Nucleus accumbens (tissue), 56 donors: ENCODE data around the gene NAT8.
"Not testable (repeated sequence)": the region's sequence is repeated elsewhere in the genome, so short reads cannot be mapped to it uniquely, and the experiment has no call there.

Experiments
- DNase-seq, 56 donors: peaks; one replicate each; lab custom pipeline; 2025; lab: John Stamatoyannopoulos, UW

The NAT8 gene, protein sequence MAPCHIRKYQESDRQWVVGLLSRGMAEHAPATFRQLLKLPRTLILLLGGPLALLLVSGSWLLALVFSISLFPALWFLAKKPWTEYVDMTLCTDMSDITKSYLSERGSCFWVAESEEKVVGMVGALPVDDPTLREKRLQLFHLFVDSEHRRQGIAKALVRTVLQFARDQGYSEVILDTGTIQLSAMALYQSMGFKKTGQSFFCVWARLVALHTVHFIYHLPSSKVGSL

GRCh38 chr2:73642338-73643018 is at the start of gene NAT8:
Gene NAT8, minus strand, starts transcription at chr2:73642422. Its CDS starts 794 bp downstream, at chr2:73641628.
- DNase-seq, result no peak

DNA sequence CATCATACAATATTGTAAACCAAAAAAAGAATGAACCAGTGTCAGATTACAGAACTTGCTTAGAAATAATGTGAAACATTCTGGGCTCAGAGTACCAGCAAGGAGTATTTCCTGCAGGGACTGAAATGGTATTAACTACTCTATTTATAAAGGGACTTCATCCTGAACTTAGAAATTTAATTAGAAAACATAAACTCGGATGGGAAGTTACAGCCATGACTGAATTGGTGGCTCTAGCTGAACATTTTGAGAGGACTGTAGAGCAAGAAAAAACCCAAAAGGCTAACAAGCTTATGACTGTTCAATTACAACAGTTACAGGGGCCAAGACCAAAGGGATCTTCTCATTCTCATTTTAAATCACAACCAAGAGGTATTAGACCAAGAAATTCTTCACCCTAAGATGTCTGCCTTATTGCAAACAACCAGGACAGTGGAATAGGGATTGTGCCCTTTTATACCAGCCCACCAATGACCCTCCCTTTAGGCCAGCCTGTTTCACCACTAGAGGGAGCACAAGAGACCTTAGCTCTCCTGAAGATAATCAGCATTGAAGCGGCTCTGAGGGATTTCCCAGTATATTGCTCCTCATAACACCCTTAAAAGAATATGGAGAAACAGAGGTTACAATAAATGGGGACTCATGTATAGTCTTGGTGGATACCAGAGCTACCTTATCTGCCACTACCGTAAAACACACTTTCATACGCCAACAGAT is 48.3 kb upstream of the NAT8 start:
- not testable (repeated sequence) for DNase-seq

GRCh38 chr2:73688494-73688893 is 46.3 kb upstream of the NAT8 start:
- DNase-seq, result not testable (repeated sequence)

GRCh38 chr2:73685764-73686438 is 43.7 kb upstream of the NAT8 start:
- no peak for DNase-seq

DNA sequence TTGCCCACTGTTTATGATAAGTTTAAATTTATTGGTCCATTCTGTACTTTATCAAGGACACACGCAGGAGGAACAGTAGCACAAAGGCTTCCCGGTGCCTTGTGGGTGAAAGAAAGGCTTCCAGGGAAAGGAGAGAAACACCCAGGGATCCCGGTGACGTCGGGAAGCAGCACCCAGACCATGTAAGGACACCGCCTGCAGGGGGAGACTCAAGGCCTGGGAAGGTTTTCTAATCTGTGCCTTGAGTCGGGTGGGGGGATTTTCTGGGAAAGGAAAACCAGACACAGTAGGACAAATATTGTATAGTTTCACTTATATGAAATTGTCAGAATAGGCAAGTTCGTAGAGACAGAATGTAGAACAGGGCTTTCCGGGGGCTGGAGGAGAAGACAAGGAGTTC is 42.7 kb upstream of the NAT8 start:
- DNase-seq, result not testable (repeated sequence)

DNA sequence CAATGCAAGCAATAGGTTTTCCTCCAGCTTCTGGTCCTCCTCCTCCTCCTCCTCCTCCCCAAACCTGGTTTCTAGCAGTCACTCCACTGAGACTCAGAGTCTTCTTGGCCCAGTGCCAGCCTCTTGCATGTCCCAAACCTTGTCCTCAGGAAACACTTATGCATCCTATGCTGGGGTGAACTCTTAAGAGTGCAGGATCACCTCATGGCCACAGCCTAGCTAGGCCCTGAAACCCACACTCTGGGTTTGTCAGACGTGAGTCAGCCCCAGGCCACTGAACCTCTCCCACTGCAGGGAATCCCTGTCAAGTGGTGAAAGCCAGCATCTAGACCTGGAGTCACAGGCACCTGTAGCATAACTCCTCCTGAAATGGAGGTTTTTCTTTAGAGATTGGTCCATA is 42.1 kb upstream of the NAT8 start:
- not testable (repeated sequence) for DNase-seq

DNA sequence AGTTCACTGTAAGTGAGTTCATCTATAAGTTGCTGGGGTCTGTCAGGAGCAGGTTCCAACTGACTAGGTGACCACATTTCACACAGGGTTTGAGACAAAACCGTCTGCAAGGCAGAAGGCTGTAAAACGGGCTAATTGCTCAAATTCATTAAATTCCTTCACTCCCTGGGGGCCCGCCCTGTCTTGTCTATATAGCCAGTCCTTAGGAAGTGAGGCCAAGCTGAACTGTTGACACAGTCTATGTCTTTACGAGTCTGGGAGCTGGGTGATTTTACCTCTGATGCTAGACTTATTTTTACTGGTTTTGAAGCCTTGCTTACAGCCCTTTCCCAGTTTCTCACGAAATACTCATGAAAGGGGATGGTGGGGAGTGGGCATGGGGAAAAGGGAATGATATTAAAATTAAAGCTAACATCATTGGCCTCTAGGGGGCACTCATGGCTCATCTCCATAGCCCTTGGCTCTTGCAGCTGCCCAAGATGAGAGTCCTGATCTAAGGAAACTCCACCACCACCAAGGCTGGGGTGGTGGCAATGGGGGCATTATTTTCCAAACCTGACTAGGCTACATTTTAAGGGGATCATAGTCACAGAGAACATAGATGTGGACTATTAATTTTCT is 37.8 kb upstream of the NAT8 start:
- DNase-seq, result peak in 2 of 56 donors; percentile 9 to 10

DNA sequence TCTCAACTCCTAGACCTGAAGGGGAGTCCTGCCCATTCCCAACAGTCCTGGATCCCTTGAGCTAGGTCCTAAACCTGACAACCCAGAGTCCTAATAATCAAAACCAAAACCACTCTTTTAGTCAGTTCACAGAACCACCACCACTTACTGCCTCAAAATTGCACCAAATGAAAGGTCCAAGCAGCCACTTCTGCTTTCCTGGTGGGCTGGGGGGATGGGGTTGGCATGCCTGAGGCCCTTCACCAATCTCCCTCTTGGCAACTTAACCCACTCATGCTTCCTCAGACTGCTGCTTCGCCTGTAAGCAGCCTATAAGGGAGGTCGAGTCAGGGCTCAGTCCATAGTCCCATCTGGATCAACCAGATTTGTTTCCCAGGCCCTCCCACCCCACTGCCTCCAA is 37.0 kb upstream of the NAT8 start:
- not testable (repeated sequence) for DNase-seq

DNA sequence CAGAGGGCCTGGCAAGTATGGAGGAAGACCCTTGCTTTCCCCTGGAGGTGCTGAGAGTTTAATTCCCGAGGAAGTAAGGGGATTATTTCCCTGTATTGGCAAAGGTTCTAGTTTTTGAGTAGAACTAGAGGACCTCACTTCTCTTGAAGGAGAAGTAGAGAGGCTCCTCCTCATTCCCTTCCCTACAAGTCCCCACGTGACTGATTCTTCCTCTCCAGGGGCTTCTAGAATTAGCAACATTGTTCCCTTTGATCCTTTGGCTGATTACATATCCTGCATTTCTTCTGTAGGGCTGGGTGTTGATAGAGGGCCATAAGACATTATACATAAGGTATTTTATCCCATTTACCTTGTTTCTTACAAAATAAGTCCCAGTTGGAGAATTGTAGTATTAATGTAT is 35.8 kb upstream of the NAT8 start:
- not testable (repeated sequence) for DNase-seq

- DNase-seq, result not testable (repeated sequence)
Measured at GRCh38 chr2:73676211-73676610, 34.0 kb upstream of the NAT8 start.

- DNase-seq, result not testable (repeated sequence)
Measured at GRCh38 chr2:73674696-73675157, 32.5 kb upstream of the NAT8 start.

DNA sequence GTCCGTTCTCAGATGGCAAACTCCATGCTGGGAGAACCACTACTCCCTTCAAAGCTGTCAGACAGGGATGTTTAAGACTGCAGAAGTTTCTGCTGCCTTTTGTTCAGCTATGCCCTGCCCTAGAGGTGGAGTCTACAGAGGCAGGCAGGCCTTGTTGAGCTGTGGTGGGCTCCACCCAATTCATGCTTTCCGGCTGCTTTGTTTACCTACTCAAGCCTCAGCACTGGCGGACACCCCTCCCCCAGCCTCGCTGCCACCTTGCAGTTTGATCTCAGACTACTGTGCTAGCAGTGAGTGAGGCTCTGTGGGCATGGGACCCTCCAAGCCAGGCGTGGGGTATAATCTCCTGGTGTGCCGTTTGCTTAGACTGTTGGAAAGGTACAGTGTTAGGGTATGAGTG is 27.8 kb upstream of the NAT8 start:
- not testable (repeated sequence) for DNase-seq

DNA sequence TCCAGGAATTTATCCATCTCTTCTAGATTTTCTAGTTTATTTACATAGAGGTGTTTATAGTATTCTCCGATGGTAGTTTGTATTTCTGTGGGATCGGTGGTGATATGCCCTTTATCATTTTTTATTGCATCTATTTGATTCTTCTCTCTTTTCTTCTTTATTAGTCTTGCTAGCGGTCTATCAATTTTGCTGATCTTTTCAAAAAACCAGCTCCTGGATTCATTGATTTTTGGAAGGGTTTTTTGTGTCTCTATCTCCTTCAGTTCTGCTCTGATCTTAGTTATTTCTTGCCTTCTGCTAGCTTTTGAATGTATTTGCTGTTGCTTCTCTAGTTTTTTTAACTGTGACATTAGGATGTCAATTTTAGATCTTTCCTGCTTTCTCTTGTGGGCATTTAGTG is 25.0 kb upstream of the NAT8 start:
- not testable (repeated sequence) for DNase-seq

- no peak for DNase-seq
Measured at GRCh38 chr2:73654175-73654574, 12.0 kb upstream of the NAT8 start.

GRCh38 chr2:73652348-73652747 is 10.1 kb upstream of the NAT8 start:
- DNase-seq, result no peak

DNA sequence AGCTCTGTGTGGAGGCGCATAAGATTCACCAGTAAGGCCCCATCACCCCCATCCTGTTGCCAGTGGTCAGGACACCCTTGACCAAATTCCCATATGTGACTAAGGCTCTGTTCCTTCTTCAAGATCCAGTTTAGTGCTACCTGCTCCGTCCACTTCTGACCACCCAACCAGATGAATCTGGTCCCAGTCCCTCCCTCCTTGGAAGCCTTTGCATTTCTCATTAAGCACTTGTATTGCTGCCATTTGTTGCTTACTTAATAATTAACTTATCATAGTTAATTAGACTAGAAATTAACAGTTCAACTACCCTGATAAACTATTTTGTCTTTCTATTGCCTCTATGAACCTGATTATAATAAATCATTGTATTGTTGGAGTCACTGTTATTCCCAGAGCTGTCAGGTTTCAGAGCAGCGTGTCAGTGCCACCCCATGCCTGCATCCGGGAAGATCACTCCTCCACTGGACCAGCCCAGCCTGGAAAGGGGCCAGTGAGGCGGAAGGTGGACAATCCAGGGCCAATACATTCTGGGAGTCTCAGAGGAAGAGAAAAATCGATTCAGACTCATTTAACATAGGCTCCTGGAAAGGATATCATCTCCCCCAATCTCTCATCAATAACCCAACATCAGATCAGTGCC is 9.5 kb upstream of the NAT8 start:
- DNase-seq, result no peak

GRCh38 chr2:73647690-73648089 is 5.5 kb upstream of the NAT8 start:
- not testable (repeated sequence) for DNase-seq

DNA sequence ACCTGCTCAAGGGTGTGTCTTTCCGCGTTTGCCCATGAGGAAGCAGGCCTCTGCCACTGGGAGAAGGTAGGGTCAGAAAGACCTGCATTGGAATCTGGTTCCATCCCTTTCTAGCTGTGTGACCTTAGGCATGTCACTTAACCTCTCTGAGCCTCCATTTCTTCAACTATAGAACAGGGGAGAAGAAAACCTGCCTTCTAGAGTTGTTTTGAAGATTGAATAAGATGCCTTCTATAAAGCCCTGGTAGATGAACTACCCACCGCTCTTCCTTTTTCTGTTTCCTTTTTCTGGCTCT is 507 bp downstream of the NAT8 start:
- DNase-seq, result no peak

DNA sequence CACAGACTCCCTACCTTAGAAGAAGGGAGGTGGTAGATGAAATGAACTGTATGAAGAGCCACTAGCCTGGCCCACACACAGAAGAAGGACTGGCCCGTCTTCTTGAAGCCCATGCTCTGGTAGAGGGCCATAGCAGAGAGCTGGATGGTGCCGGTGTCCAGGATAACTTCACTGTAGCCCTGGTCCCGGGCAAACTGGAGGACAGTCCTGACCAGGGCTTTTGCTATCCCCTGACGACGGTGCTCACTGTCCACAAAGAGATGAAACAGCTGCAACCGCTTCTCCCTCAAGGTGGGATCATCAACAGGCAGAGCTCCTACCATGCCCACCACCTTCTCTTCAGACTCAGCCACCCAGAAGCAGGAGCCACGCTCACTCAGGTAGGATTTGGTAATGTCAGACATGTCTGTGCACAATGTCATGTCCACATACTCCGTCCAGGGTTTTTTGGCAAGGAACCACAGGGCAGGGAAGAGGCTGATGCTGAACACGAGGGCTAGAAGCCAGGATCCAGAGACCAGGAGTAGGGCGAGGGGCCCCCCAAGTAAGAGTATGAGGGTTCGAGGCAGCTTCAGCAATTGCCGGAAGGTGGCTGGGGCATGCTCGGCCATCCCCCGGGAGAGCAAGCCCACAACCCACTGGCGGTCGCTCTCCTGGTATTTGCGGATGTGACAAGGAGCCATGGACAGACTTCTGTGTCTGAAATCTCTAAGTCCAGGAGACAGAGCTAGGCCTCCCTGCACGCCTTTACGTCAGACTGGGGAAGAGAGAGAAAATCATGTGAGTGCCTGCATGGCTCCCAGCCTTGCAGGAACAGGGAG is 1.1 kb downstream of the NAT8 start:
- DNase-seq, result peak in 1 of 56 donors; percentile 13
